Gastrocnemius medialis (tissue), 4 donors: ENCODE data around the gene GALNT14.

Source experiments
- CTCF ChIP-seq, 5 experiments: fragments of 450-650 bp in 3 of 5; fragments of 200-600 bp in 2 of 5; sonication (generic) in 2 of 5; IDR thresholded peaks in 4 of 5; conservative IDR thresholded peaks in 1 of 5; 1 replicate in 4 of 5; 2 replicates in 1 of 5; pipeline ENCODE4 v1.5.1; 2016 to 2019; ENCODE audit warnings: antibody characterized with exemption in 5 of 5, mild to moderate bottlenecking in 3 of 5, moderate library complexity in 3 of 5
- POLR2A ChIP-seq, 2 donors: fragments of 450-650 bp; IDR thresholded peaks; one replicate each; pipeline ENCODE4 v1.6.1; 2017; ENCODE audit warnings: antibody characterized with exemption in 2 of 2, mild to moderate bottlenecking in 2 of 2, moderate library complexity in 2 of 2

GRCh38 chr2:30933496-30933895 lies 204.7 kb downstream of the GALNT14 start:
- TF ChIP-seq CTCF (IDR thresholded peaks at IDR 0.05 in 4 of 5, conservative IDR thresholded peaks at IDR 0.05 in 1 of 5) (no peak), POLR2A (IDR thresholded peaks at IDR 0.05) (no peak)
